ENCODE data around the gene TRAPPC3L.

- TF ChIP-seq CTCF (IDR thresholded peaks at IDR 0.05; ENCODE audit: borderline replicate concordance, extremely low read depth, low read length, poor library complexity, severe bottlenecking) = no peak
- TF ChIP-seq EZH2 (IDR thresholded peaks at IDR 0.05; ENCODE audit: borderline replicate concordance, low read depth, low read length, severe bottlenecking) = no peak
Observed at GRCh38 chr6:116533233-116533957, 12.1 kb downstream of the TRAPPC3L start.
